A673 (cell line): ENCODE results near the gene CTAG2.
"Not testable (repeated sequence)": the region's sequence is repeated elsewhere in the genome, so short reads cannot be mapped to it uniquely, and the experiment has no call there.

Experiments used
- CTCF ChIP-seq: fragments of 300-800, 200-600 bp; sonication (generic); conservative IDR thresholded peaks from 2 replicates; pipeline ENCODE4 v1.5.1; 2017; ENCODE audit warnings: low read depth, mild to moderate bottlenecking, antibody characterized with exemption, low read length, moderate library complexity, mixed read lengths
- EZH2 ChIP-seq: fragments of 200-600 bp; sonication (generic); IDR thresholded peaks from 2 replicates; pipeline ENCODE4 v1.6.1; 2017; ENCODE audit warnings: borderline replicate concordance, low read depth, mild to moderate bottlenecking, mixed read lengths, antibody characterized with exemption, low read length; ENCODE audit not compliant: poor library complexity, severe bottlenecking

GRCh38 chrX:154690438-154690837, 37.1 kb upstream of the CTAG2 start:
- TF ChIP-seq CTCF, EZH2: not testable (repeated sequence)
